IMR-90 (cell line): ENCODE results near the gene TIPRL. TPM values are rescaled to one million over a fixed set of nuclear protein-coding genes. Genes with fewer than 3 reads are reported as not detected.

Experiments used
- ATAC-seq: fragments of 200-7000 bp; cut with Tn5 transposase; 2 replicates; pipeline ENCODE4 v1.9.1; 2020; ENCODE audit warnings: low read depth, mild to moderate bottlenecking, moderate library complexity
- BruUV-seq: library from RNA; stranded (reverse); fragments of 400-500 nt; replicated peaks from 2 replicates; lab custom pipeline; 2021; lab: Mats Ljungman, UMichigan
- CTCF ChIA-PET: fragments of 300-600 bp; formaldehyde crosslinking; extraction: SDS; loops from one replicate; lab custom pipeline; 2021; ENCODE audit warnings: antibody characterized with exemption; lab: Yijun Ruan, JAX
- POLR2A ChIA-PET: fragments of 300-600 bp; sonication (Branson Sonifier 250); formaldehyde crosslinking; loops from one replicate; lab custom pipeline; 2022; ENCODE audit warnings: antibody characterized with exemption; ENCODE audit not compliant: unreplicated experiment; lab: Charles Lee
- DNase-seq: peaks from one replicate; pipeline ENCODE4 v3.0.0; 2013
- H2AFZ ChIP-seq: replicated peaks from 2 replicates; pipeline ENCODE3; 2013; ENCODE audit warnings: low read length, mild to moderate bottlenecking; ENCODE audit not compliant: poor library complexity
- H2AK5ac ChIP-seq: 2 replicates; pipeline ENCODE4 v1.6.1; 2013; ENCODE audit warnings: low read depth, low read length, inconsistent platforms
- H2AK9ac ChIP-seq: replicated peaks from 2 replicates; pipeline ENCODE3; 2013; ENCODE audit warnings: mild to moderate bottlenecking, low read depth, low read length, moderate library complexity; ENCODE audit not compliant: poor library complexity
- H2BK120ac ChIP-seq: 2 replicates; pipeline ENCODE4 v1.6.1; 2013; ENCODE audit warnings: low read depth, low read length, inconsistent platforms
- H2BK15ac ChIP-seq: 3 replicates; pipeline ENCODE4 v1.6.1; 2013; ENCODE audit warnings: low read depth, low read length, inconsistent platforms
- H2BK20ac ChIP-seq: 2 replicates; pipeline ENCODE4 v1.6.1; 2013; ENCODE audit warnings: low read depth, mild to moderate bottlenecking, inconsistent platforms, low read length, moderate library complexity
- H2BK5ac ChIP-seq: 2 replicates; pipeline ENCODE4 v1.6.1; 2013; ENCODE audit warnings: mild to moderate bottlenecking, low read depth, low read length, inconsistent platforms; ENCODE audit not compliant: poor library complexity, severe bottlenecking
- H3K14ac ChIP-seq: replicated peaks from 2 replicates; pipeline ENCODE4 v1.6.1; 2013; ENCODE audit warnings: low read depth, low read length, inconsistent platforms
- H3K18ac ChIP-seq: 2 replicates; pipeline ENCODE4 v1.6.1; 2013; ENCODE audit warnings: low read depth, low read length, control low read depth
- H3K23ac ChIP-seq: 2 replicates; pipeline ENCODE4 v1.6.1; 2013; ENCODE audit warnings: low read depth, low read length, inconsistent platforms
- H3K27ac ChIP-seq: 2 replicates; pipeline ENCODE4 v1.5.1; 2013; ENCODE audit warnings: mild to moderate bottlenecking, control low read depth, low read length; ENCODE audit not compliant: insufficient read depth
- H3K27me3 ChIP-seq: 2 replicates; pipeline ENCODE4 v1.6.1; 2013; ENCODE audit warnings: low read length; ENCODE audit not compliant: control insufficient read depth, insufficient read depth
- H3K36me3 ChIP-seq: 2 replicates; pipeline ENCODE4 v1.6.1; 2013; ENCODE audit warnings: low read length, mixed read lengths; ENCODE audit not compliant: control insufficient read depth, insufficient read depth
- H3K4ac ChIP-seq: 2 replicates; pipeline ENCODE4 v1.6.1; 2013; ENCODE audit warnings: low read depth, low read length, inconsistent platforms
- H3K4me1 ChIP-seq: 2 replicates; pipeline ENCODE4 v1.6.1; 2013; ENCODE audit warnings: low read length, mixed read lengths; ENCODE audit not compliant: control insufficient read depth, insufficient read depth
- H3K4me2 ChIP-seq: 2 replicates; pipeline ENCODE4 v1.6.1; 2013; ENCODE audit warnings: low read depth, mild to moderate bottlenecking, control low read depth, low read length, moderate library complexity
- H3K4me3 ChIP-seq: 2 replicates; pipeline ENCODE4 v1.5.1; 2013; ENCODE audit warnings: low read depth, mild to moderate bottlenecking, control low read depth, low read length, moderate library complexity; ENCODE audit not compliant: insufficient read depth
- H3K56ac ChIP-seq: 2 replicates; pipeline ENCODE4 v1.6.1; 2013; ENCODE audit warnings: low read length, inconsistent platforms; ENCODE audit not compliant: insufficient read depth; ENCODE audit errors: extremely low read depth
- H3K79me1 ChIP-seq, 2 experiments: 2 replicates each; pipeline ENCODE4 v1.6.1; 2013; ENCODE audit warnings: low read length in 2 of 2, inconsistent platforms in 1 of 2, low read depth in 1 of 2
- H3K9ac ChIP-seq: 2 replicates; pipeline ENCODE4 v1.6.1; 2013; ENCODE audit warnings: low read depth, low read length, control low read depth
- H3K9me1 ChIP-seq: 2 replicates; pipeline ENCODE4 v1.6.1; 2013; ENCODE audit warnings: low read length, inconsistent platforms; ENCODE audit not compliant: insufficient read depth
- H3K9me3 ChIP-seq: 2 replicates; pipeline ENCODE4 v1.6.1; 2013; ENCODE audit warnings: low read length; ENCODE audit not compliant: control insufficient read depth, insufficient read depth
- H4K20me1 ChIP-seq: 2 replicates; pipeline ENCODE4 v1.6.1; 2013; ENCODE audit warnings: low read length, inconsistent platforms; ENCODE audit not compliant: insufficient read depth
- H4K5ac ChIP-seq: 2 replicates; pipeline ENCODE4 v1.6.1; 2013; ENCODE audit warnings: mild to moderate bottlenecking, low read depth, low read length, control low read depth
- H4K8ac ChIP-seq, 2 experiments: 2 replicates each; pipeline ENCODE4 v1.6.1; 2013; ENCODE audit warnings: low read depth in 2 of 2, low read length in 2 of 2, control low read depth in 1 of 2, inconsistent platforms in 1 of 2
- H4K91ac ChIP-seq: 2 replicates; pipeline ENCODE4 v1.6.1; 2013; ENCODE audit warnings: low read depth, low read length, inconsistent platforms; ENCODE audit not compliant: insufficient read depth
- CEBPB ChIP-seq: IDR thresholded peaks from 2 replicates; pipeline ENCODE4 v1.6.1; 2012; ENCODE audit warnings: low read depth, low read length, improper control_type of control experiment
- CHD1 ChIP-seq: IDR thresholded peaks from 2 replicates; pipeline ENCODE4 v1.6.1; 2012; ENCODE audit warnings: low read depth, low read length, improper control_type of control experiment
- FOS ChIP-seq: fragments of 150-350 bp; IDR thresholded peaks from 2 replicates; pipeline ENCODE4 v1.6.1; 2016; ENCODE audit warnings: low read depth, low read length
- MAFK ChIP-seq: IDR thresholded peaks from 2 replicates; pipeline ENCODE4 v1.6.1; 2012; ENCODE audit warnings: low read depth, low read length, improper control_type of control experiment
- MAZ ChIP-seq: IDR thresholded peaks from 2 replicates; pipeline ENCODE4 v1.6.1; 2012; ENCODE audit warnings: low read depth, mild to moderate bottlenecking, low read length, improper control_type of control experiment, moderate library complexity, borderline replicate concordance
- POLR2A ChIP-seq: IDR thresholded peaks from 2 replicates; pipeline ENCODE4 v1.6.1; 2012; ENCODE audit warnings: mild to moderate bottlenecking, low read depth, low read length
- RAD21 ChIP-seq: IDR thresholded peaks from 2 replicates; pipeline ENCODE4 v1.6.1; 2012; ENCODE audit warnings: low read length, improper control_type of control experiment
- RCOR1 ChIP-seq: IDR thresholded peaks from 2 replicates; pipeline ENCODE4 v1.6.1; 2012; ENCODE audit warnings: mild to moderate bottlenecking, low read length, improper control_type of control experiment; ENCODE audit not compliant: insufficient replicate concordance
- SMC3 ChIP-seq: fragments of 150-350 bp; IDR thresholded peaks from 2 replicates; pipeline ENCODE4 v1.6.1; 2016; ENCODE audit warnings: low read depth, mild to moderate bottlenecking, antibody characterized with exemption, low read length, moderate library complexity
- WGBS, 2 experiments: methylation state at CpG; one replicate each; pipeline versions ENCODE4 v1.1.5 to v1.1.7; 2013; ENCODE audit warnings: missing lambda C conversion rate in 2 of 2; ENCODE audit not compliant: insufficient read length in 1 of 2; ENCODE audit errors: extremely low coverage in 2 of 2; 5-methylcytosine and 5-hydroxymethylcytosine counted together
- dilution Hi-C: fragments of 300-500 bp; cut with HindIII; formaldehyde crosslinking; loops from one replicate; pipeline ENCODE4 v1.14.3; 2018; ENCODE audit warnings: low sequenced_read_pairs; ENCODE audit not compliant: unreplicated experiment
- in situ Hi-C: fragments of 300-500 bp; cut with MboI; formaldehyde crosslinking; loops from 3 replicates; pipeline ENCODE4 v1.14.3; 2019; ENCODE audit warnings: low sequenced_read_pairs, inconsistent platforms, mixed read lengths
- intact Hi-C: fragments of 100-400 bp; cut with micrococcal nuclease; formaldehyde crosslinking; loops from 2 replicates; pipeline ENCODE4 v1.10.0; 2022
- polyA plus RNA-seq, 3 experiments: library from polyadenylated mRNA; depleted of rRNA; stranded (reverse); fragments of >200 nt; gene quantifications; 2 replicates each; pipeline ENCODE4 v1.2.3, GENCODE V29; 2012; ENCODE audit warnings: low replicate concordance in 1 of 3
- total RNA-seq: library from RNA; depleted of rRNA; stranded (reverse); fragments of >200 nt; gene quantifications from 2 replicates; pipeline ENCODE4 v1.2.3, GENCODE V29; 2012
- TF ChIP-seq, protein P1 (sequence below): fragments of 150-350 bp; IDR thresholded peaks from 2 replicates; pipeline ENCODE4 v1.6.1; 2017; ENCODE audit warnings: mild to moderate bottlenecking, antibody characterized with exemption, low read length, low read depth
- TF ChIP-seq, protein P2 (sequence below): fragments of 150-350 bp; IDR thresholded peaks from 2 replicates; pipeline ENCODE4 v1.6.1; 2016; ENCODE audit warnings: low read depth, mild to moderate bottlenecking, low read length, moderate library complexity, borderline replicate concordance

Gene TIPRL
- total and polyA plus RNA-seq, 2 of the 4 experiments (the other 2 are of a cell fraction) = 15.4 to 23.8 TPM

DNA sequence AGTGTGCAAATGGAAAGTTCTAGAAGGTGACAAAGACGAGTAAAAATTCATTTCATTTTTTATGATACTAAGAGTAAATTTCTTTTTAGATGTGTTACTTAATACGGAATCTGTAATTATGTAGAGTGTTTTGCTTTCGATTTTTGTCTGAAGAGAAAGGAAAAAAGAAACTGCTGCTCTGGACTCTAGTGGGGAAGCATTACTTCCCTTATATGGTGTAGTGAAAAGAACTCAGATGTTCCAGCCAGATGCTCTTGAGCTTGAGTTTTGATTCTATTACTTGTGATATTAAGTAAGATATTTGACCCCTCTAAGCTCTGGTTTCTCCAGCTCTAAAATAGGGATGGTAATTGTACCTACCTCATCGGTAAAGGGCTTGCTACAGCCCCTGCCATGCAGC, 29.8 kb upstream of the TIPRL start:
- Histone ChIP-seq H4K5ac (no peak overlapping the region), H3K4me3 (no peak overlapping the region), H4K91ac (no peak overlapping the region), H3K9ac (no peak overlapping the region), H3K9me1 (no peaks in the 10 kb centered on the region), H2AFZ (no peak overlapping the region), H3K14ac (no peak overlapping the region), H2AK9ac (no peak overlapping the region), H3K9me3 (no peaks in the 10 kb centered on the region), H2AK5ac (no peak overlapping the region), H2BK5ac (no peak overlapping the region), H3K56ac (no peak overlapping the region), H3K27ac (no peak overlapping the region), H4K20me1 (no peaks in the 10 kb centered on the region), H3K79me1 (no peaks in the 10 kb centered on the region), H3K36me3 (no peaks in the 10 kb centered on the region), H3K4ac (no peak overlapping the region), H3K4me2 (no peak overlapping the region), H3K23ac (no peak overlapping the region), H2BK120ac (no peak overlapping the region), H2BK20ac (no peak overlapping the region), H3K4me1 (no peaks in the 10 kb centered on the region), H4K8ac (no peak overlapping the region), H2BK15ac (no peak overlapping the region), H3K27me3 (no peaks in the 10 kb centered on the region), H3K18ac (no peak overlapping the region)
- in situ Hi-C loops (loop anchor here (25.0 kb wide), 1 partner anchor 963 kb away; the partner anchor contains the start of gene ATP1B1), intact Hi-C loops (no loop called here), dilution Hi-C loops (no loop called here)
- no peak for TF ChIP-seq MAFK
- TF ChIP-seq, protein P1, sequence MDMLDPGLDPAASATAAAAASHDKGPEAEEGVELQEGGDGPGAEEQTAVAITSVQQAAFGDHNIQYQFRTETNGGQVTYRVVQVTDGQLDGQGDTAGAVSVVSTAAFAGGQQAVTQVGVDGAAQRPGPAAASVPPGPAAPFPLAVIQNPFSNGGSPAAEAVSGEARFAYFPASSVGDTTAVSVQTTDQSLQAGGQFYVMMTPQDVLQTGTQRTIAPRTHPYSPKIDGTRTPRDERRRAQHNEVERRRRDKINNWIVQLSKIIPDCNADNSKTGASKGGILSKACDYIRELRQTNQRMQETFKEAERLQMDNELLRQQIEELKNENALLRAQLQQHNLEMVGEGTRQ = no peak
- TF ChIP-seq POLR2A = no peak
- TF ChIP-seq RCOR1 = no peak
- TF ChIP-seq FOS = no peak
- TF ChIP-seq CEBPB = no peak
- TF ChIP-seq, protein P2, sequence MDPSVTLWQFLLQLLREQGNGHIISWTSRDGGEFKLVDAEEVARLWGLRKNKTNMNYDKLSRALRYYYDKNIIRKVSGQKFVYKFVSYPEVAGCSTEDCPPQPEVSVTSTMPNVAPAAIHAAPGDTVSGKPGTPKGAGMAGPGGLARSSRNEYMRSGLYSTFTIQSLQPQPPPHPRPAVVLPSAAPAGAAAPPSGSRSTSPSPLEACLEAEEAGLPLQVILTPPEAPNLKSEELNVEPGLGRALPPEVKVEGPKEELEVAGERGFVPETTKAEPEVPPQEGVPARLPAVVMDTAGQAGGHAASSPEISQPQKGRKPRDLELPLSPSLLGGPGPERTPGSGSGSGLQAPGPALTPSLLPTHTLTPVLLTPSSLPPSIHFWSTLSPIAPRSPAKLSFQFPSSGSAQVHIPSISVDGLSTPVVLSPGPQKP = no peak
- no peak for TF ChIP-seq SMC3
- no peak for TF ChIP-seq RAD21
- TF ChIP-seq CHD1 = no peak
- no peak for TF ChIP-seq MAZ
- no peak for DNase-seq
- no CpG with 5 or more reads among the region's 4 CpGs for WGBS, 2 experiments
- ChIA-PET POLR2A (no interaction called here), CTCF (no interaction called here)
- no peak; the same call in 1 of the 2 replicates for ATAC-seq
- BruUV-seq = no TSS peak
